Stimulated activated naive CD4-positive, alpha-beta T cell (primary cell): ENCODE measurements around the gene LRIT1.
"Not testable (repeated sequence)": the region's sequence is repeated elsewhere in the genome, so short reads cannot be mapped to it uniquely, and the experiment has no call there.

ENCODE experiments used
- DNase-seq, 6 experiments: peaks; one replicate each; lab custom pipeline; 2025; lab: John Stamatoyannopoulos, UW

Gene LRIT1

DNA sequence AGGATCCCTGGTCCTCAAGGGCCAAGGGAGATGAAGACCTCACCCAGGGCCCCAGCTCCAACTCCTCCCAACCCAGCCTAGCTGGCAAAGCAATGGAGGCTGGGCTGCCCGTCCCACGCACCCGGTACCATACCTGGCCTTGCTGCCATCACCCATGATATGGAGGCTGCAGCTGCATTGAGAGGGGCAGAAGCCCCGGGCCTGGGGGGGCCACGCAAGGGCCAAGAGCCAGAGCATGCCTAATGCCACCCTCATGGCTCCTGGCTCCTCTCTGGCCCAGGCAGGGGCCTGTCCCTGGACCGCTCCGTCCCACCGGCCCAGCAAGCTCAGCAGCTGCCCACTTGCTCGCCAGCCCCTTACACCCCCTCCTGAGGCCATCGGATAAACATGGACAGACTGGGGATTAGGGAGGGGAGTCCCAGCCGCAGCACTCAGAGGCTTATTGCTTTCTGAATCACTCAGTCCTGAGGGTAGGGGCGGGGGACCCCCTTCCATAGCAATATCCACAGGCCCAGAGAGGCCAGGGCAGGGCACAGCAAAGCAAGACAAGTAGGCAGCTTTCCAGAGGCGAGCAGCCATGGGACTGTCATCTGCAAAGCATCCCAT, at the start of gene LRIT1:
LRIT1 (minus strand) TSS at position 362 of the 606 bp plus-strand sequence; CDS start at position 255, 107 bp downstream.
- no peak for DNase-seq

DNA sequence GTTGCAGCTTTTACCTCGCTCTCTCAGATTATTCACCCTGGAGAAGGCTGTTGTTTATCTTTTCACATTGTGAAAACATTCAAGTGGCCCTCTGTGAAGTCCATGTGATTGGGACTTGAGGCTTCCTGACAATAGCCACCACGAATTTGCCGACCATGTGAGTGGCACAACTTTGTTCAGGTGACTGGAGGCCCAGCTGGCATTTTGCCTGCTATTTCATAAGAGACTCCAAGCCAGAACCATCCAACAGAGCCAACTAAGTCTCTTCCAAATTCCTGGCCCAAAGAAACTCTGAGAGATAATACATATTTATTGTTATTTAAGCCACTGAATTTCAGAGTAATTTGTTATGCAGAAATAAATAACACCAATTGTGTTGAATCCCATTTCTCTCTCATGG, 48.9 kb upstream of the LRIT1 start:
- no peak for DNase-seq

- no peak for DNase-seq
Measured at GRCh38 chr10:84289521-84290200, 48.3 kb upstream of the LRIT1 start.

DNA sequence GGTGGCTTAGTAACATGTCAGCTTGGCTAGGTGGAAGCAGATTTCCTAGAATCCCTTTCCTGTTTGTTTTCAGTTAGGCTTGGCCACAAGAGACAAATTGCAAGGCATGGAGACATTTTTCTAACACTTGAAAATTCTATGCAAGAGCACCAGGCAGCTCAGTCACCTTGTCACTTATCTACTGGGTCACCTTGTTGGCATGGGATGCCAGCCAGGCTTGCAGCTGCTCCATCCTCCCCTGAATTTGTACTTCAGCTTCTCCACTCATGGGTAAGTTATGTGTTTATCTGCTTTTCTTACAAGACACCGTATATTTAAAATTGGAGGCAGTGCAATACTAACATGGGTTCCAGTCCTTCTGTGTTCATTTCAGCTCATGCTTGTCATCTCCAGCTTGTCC, 46.8 kb upstream of the LRIT1 start:
- DNase-seq = no peak

- DNase-seq = no peak
Measured at GRCh38 chr10:84286695-84287094, 45.3 kb upstream of the LRIT1 start.

DNA sequence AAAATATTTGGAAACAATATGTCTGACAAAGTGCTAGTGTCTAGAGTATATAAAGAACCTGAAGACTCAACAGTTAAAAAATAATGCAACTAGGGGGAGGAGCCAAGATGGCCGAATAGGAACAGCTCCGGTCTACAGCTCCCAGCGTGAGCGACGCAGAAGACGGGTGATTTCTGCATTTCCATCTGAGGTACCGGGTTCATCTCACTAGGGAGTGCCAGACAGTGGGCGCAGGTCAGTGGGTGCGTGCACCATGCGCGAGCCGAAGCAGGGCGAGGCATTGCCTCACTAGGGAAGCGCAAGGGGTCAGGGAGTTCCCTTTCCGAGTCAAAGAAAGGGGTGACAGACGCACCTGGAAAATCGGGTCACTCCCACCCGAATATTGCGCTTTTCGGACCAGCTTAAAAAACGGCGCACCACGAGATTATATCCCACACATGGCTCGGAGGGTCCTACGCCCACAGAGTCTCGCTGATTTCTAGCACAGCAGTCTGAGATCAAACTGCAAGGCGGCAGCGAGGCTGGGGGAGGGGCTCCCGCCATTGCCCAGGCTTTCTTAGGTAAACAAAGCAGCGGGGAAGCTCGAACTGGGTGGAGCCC, 38.6 kb upstream of the LRIT1 start:
- not testable (repeated sequence) for DNase-seq

GRCh38 chr10:84270708-84271107, 29.4 kb upstream of the LRIT1 start:
- DNase-seq = no peak

- no peak for DNase-seq
Measured at GRCh38 chr10:84269773-84270172, 28.4 kb upstream of the LRIT1 start.

DNA sequence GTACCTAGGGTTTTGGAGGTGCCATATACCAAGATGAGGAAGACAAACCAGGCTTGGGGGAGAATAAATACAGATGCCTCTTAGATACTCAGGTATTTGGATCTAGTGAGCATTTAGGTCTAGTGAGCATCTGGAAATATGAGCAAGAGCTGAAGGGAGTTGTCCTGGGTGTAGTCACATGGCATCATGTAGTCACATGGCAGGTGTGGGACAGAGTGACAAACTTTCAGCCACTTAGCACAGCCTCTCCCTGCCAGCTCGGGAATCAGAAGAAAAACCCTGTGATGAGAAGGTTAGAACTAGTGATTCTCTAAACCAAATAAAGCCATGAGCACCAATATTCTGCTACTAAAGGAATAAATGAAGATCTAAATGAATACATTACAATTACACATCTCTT, 27.8 kb upstream of the LRIT1 start:
- no peak for DNase-seq

- DNase-seq = peak in 5 of 6 experiments; percentile 1 to 32 (median 10)
Measured at GRCh38 chr10:84267503-84268126, 26.3 kb upstream of the LRIT1 start.

GRCh38 chr10:84265418-84265817, 24.1 kb upstream of the LRIT1 start:
- no peak for DNase-seq

DNA sequence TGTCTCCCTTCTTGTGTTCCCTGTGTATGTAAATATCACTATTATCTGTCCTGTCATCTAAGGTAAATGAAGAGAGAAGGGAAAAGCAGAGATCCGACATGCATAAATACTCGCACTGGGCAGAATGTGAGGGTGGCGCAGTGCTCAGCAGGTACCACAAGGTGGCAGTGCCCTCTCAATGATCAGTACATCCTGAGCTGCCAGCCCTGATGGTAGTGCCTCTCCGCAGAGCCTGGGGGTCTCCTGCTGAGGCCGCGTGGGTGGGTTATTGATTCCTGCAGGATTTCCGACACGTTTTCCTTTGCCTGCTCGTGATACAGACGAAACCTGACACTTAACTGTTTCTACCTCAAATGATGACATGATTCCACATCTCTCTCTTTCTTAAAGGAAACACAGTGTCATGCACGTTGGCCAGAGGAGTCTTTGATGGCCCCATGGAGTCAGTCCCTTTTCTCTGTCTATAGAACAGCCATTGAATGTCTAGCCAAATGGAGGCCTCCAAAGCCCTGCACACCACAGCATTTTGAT, 23.3 kb upstream of the LRIT1 start:
- peak; percentile 13 to 72 (median 52) for DNase-seq

DNA sequence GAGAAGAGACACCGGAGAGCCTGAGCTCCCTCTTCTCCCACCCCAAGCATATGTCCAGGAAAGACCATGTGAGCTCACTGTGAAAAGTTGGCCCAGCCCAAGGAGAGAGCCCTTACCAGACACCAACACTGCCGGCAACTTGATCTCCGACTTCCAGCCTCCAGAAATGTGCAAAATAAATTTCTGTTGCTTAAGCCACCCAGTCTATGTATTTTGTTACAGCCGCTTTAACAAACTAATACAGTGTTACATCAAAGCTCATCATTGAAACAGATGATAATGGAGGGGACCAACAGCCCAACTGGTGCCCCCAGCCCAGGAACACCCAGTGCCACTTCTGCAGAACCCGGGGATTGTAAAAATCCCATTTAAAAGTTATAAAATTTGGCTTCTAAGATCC, 22.4 kb upstream of the LRIT1 start:
- no peak for DNase-seq

DNA sequence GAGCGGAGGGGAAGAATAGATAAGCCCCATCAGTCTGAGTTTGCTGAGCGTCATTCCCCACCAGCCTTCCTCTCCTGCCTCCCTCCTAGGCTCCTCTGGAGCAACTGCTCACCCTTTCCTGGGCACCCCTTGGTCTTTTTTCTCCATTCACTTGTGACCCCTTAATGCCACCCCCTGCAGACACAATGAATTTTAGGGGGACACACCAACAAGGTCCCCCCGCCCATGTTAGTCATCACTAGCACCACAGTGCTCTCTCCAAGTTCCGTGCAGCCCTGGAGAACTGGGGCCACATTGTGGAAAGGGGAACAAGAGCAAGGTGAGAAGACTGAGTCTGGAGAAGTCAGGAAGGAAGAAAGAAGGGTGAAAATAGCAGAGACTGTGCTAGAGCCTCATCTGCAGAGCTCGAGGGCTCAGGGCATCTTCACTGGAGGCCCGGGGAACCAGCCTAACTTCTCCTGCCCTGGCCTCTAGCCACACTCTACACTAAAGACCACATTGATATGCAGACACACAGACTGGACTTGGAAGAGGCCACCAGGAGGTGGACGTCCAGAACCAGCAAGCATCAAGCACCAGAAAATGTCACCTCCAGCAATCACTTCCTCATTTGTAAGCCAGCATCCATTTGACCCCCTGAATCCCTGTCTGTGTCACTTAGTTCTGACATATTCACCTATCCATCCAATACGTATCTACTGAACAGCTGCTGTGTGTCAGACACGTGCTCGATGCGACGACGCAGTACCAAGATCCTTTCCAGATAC, 21.0 kb upstream of the LRIT1 start:
- no peak for DNase-seq

DNA sequence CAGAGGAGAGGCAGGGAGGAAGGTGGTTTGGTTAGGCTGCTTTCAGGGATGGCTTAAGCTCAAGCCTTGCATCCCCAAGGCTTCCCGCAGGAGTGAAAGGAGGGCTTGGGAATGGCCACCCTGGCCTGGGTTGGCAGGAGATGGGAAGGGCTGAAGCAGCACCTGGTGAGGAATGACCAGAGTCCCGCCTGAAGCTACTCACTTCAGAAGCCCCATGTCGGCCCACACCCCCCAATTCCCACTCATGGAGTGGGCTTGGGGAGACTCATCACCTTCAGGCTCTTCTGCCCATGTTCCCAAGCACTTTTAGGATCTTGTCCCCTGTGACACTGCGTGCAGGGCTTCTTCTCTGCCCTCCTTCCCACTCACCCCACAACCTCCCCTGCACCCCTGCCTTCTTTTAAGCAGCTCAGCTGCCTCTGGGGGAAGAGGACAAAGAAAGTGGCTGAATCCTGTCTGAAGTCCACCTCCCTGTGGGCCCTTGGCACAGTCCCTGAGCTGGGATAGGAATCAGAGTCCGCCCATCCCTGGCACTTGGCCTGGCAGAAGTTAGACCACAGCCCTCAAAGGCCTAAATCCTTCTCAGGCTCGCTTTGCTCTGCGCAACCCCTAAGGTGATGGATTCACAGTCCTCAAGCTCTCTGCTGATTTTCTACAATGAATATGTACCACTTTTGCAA, 20.0 kb upstream of the LRIT1 start:
- no peak for DNase-seq

- DNase-seq = no peak
Measured at GRCh38 chr10:84258034-84258695, 16.8 kb upstream of the LRIT1 start.

DNA sequence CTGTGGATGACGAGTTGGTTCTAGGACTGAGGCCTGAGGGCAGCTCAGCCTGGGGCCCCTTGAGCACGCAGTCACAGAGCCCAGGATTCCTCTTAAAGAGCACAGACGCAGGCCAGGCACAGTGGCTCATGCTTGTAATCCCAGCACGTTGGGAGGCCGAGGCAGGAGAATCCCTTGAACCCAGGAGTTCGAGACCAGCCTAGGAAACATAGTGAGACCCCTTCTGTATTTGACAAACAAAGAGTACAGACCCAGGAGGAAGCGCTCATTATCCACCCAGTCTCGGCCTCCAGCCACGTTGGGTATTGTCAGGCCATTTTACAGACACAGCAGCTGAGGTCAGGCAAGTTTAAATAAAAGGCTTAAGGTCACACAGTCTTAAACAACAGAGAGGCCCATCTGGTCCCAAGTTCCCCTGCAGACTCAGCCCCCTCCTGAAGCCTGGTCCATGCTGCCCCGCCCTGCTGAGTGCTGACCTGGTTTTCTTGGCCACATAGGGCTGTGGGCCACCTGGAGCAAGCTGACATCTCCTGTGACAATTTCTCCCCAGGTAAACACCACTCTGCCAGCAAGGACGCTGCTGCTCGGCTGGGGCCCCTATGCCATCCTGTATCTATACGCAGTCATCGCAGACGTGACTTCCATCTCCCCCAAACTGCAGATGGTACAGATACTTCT, 16.1 kb upstream of the LRIT1 start:
- DNase-seq = no peak

- DNase-seq = peak in 4 of 6 experiments; percentile 6 to 12 (median 10)
Measured at GRCh38 chr10:84256510-84257342, 15.4 kb upstream of the LRIT1 start.
